Stimulated activated CD8-positive, alpha-beta memory T cell treated with anti-CD3 and anti-CD28 coated beads, Interleukin-15, amount 100 ng/mL, for 24 hours (primary cell): Measurements from ENCODE around the gene DNAJC12.
"Not testable (repeated sequence)": the region's sequence is repeated elsewhere in the genome, so short reads cannot be mapped to it uniquely, and the experiment has no call there.

Experiments
- DNase-seq: peaks from one replicate; pipeline ENCODE4 v3.0.0-alpha.2; 2020; ENCODE audit warnings: low read depth

The DNAJC12 gene

DNA sequence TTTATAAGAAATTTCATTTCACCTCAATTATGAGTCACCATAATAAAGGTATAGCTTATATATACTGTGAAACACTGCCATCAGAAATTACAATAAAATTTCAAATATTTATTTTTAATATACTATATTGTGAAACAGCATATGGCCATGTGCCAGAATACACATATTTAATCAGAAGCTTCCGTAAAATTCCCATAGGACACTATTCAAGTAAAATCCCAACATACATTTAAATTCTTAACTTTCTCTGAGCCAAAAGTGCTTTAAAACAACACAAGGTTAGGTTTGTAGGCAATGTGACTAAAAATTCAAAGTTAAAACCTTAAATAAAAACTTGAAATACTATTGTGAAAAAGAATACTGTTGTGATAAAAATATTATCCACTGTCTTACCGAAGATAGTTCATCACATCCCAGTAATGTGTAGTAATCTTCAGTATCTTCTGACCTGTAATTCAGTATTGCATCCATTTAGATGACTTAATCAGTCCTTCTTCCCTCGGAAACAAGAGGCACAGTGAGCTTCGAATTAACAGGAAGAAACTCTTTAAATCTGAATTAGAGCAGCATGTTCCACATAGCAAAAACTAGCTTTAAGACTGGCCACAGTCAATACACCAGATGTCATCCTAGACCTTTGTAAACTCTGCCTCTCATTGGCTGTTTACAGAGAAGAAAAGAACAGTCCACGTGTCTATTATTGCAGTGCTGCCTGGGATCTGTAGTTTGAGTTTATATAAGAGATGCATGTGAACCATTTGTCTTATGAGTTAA is at the start of gene DNAJC12:
DNAJC12 (minus strand) TSS at position 648 of the 774 bp plus-strand sequence; CDS start at position 471, 177 bp downstream.
- DNase-seq, result no peak

DNA sequence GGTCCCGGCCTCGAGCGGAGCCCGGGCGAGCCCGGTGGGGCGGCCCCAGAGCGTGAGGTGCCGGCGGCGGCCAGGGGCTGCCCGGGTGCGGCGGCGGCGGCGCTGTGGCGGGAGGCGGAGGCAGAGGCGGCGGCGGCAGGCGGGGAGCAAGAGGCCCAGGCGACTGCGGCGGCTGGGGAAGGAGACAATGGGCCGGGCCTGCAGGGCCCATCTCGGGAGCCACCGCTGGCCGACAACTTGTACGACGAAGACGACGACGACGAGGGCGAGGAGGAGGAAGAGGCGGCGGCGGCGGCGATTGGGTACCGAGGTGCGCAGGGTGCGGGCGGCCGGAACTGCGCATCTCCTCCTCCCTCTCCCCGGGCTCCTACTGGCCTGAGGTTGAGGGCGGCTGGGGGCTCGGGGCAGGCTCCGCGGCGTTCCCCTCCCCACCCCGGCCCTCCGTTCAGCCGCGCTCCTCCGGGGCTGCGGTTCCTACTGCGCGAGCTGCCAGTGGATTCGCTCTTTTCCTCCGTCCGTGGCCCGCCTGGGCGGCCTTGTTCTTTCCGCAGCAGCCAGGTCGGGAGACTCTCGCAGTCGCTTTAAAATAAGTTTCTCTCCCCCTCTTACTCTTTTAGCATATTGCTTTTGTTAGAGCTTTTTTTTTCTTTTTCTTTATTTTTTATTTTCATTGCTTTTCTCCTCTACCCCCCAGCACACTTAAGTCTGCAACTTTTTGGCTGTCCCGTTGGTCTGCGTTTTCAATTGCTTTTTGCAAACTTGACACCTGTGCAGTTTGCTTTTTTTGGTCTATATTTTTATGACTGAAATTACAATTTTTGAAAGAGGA is 47.1 kb upstream of the DNAJC12 start:
- DNase-seq, result peak; percentile 50

DNA sequence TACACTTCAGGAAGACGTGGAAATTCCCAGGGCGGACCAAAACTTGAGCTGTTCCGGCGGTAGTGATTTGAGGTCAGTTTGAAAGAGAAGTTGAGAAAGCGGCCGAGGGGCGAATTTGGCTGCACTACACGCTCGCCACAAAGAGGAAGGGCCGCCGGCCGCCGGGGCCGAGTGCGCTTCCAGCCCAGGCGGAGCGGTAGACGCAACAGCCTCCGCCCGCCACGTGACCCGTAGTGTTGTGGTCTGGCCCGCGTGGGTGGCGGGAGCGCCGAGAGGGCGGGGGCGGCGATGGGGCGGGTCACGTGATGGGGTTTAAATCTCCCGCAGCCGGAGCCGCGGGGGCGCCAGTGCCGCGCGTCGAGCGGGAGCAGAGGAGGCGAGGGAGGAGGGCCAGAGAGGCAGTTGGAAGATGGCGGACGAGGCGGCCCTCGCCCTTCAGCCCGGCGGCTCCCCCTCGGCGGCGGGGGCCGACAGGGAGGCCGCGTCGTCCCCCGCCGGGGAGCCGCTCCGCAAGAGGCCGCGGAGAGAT is 46.4 kb upstream of the DNAJC12 start, which contains the start of gene SIRT1:
SIRT1 (plus strand) TSS at position 344 of the 529 bp plus-strand sequence; CDS start at position 410, 66 bp downstream.
- peak; percentile 83 for DNase-seq

DNA sequence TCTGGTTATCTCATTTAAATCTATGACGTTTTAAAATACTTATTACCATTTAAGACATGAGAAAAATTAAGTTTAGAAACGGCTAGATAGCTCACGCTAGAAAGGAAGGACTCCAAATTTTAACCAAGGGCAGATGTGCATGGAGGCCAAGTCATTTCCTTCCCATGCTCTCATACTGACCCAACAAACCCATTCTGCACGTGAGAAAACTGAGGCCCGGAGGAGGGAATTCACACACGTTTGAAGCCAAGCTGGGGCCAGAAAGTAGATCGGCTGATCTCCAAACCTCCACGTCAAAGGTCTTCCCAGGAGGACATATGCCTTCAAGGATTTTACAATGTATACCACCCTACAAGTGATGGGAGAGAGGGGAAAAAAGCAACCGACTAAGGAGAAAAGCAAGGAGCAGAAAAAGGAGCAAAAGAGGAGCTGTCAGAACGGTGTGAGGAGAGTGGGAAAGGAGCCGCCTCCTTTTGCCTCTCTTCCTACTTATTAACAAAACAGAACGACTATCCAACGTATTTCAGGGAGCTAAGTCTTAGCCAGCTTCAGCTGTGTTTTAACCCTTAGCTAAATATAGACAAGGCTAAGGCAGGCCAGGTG is 45.8 kb upstream of the DNAJC12 start:
- no peak for DNase-seq

- no peak for DNase-seq
Observed at GRCh38 chr10:67878133-67878532, 40.1 kb upstream of the DNAJC12 start.

DNA sequence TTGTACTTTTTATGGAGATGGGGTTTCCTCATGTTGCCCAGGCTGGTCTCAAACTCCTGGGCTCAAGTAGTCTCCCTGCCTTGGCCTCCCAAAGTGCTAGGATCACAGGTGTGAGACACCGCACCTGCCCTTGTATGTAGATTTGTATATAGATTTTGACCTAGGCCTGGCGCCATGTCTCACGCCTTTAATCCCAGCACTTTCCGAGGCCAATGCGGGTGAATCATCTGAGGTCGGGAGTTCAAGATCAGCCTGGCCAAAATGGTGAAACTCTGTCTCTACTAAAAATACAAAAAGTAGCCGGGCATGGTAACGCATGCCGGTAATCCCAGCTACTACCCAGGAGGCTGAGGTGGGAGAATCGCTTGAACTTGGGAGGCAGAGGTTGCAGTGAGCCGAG is 39.4 kb upstream of the DNAJC12 start:
- not testable (repeated sequence) for DNase-seq

DNA sequence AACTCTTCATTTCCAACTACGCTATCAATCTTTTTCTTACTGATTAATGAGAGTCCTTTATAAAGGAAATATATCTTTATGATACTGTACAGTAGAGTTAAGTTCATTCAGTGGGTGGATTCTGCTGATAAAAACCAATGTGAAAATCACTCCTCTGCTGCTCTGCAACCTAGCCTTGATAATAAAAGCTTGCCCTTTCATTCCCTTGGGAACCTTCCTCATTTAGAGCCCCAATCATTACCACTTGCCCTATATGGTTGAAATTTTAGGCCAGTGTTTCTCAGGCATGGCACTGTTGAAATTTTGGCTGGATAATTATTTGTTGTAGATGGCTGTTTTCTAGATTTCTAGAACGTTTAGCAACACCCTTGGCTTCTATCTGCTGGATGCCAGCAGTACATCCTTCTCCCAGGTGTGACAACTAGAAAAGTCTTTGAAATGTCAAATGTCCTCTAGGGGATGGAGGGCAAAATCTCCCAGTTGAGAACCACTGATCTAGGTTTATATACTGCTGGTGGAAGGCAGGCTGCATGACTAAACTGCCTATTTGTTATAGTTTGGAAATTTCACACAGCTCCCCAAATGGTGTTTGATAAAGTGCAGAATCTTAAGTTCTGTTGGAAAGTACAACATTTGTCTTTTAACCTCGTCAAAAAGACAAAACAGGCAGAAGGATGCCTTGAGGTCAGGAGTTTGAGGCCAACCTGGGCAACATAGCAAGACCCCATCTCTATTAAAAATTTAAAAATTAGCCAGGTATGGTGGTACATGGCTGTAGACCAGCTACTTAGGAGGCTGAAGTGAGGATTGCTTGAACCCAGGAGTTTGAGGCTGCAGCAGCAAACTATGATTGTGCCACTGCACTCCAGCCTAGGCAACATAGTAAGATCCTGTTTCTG is 37.6 kb upstream of the DNAJC12 start:
- DNase-seq, result no peak

DNA sequence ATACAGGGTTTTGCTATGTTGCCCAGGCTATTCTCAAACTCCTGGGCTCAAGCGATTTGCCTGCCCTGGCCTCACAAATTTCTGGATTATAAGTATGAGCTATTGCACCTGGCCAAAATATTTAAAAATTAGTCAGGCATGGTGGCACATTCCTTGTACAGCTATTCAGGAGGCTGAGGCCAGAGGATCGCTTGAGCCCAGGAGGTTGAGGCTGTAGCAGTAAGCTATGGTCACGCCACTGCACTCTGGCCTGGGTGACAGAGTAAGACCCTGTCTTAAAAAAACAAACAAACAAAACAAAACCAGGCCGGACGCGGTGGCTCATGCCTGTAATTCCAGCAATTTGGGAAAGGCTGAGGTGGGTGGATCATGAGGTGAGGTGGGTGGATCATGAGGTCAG is 32.0 kb upstream of the DNAJC12 start:
- DNase-seq, result no peak

GRCh38 chr10:67868132-67868531 is 30.1 kb upstream of the DNAJC12 start:
- no peak for DNase-seq

DNA sequence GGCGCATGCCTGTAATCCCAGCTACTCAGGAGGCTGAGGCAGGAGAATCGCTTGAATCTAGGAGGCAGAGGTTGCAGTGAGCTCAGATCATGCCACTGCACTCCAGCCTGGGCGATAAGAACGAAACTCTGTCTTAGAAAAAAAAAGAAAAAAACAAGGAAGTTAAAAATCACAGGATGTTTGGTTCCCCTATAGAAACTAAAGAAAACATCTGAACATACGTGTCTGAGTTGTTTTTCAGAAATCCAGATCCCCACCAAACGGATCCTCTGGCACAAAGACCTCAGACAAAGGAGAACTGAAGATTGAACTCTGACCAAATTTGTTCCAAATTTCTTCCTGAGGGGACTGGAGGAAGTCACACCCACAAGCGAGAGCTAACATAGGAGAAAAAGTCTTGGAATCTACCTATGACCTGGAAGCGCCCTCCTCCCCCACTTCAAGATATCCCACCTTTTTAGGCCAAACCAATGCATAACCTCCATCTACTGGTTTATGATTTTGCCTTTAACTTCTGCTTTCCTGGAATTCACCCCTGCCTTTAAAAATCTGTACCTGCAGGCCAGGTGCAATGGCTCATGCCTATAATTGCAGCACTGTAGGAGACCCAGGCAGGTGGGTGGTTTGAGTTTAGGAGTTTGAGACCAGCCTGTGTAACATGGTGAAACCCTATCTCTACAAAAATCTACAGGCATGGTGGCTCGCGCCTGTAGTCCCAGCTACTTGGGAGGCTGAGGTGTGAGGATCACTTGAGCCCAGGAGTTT is 26.8 kb upstream of the DNAJC12 start:
- DNase-seq, result no peak

GRCh38 chr10:67863094-67863493 is 25.1 kb upstream of the DNAJC12 start:
- DNase-seq, result no peak

- DNase-seq, result no peak
Observed at GRCh38 chr10:67861750-67862432, 23.9 kb upstream of the DNAJC12 start.

DNA sequence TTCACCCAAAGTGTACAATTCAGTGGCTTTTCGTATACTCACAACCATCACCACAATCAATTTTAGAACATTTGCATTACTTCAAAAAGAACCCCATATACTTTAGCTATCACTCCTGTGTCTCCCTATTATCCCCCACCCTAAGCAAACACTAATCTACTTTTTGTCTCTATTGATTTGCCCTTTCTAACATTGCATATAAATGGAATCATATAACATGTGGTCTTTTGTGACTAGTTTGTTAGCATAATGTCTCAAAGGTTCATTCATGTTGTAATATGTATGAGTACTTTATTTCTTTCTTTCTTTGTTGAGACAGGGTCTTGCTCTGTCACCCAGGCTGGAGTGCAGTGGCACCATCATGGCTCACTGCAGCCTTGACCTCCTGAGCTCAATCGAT is 21.0 kb upstream of the DNAJC12 start:
- no peak for DNase-seq

- DNase-seq, result no peak
Observed at GRCh38 chr10:67853512-67853911, 15.5 kb upstream of the DNAJC12 start.

DNA sequence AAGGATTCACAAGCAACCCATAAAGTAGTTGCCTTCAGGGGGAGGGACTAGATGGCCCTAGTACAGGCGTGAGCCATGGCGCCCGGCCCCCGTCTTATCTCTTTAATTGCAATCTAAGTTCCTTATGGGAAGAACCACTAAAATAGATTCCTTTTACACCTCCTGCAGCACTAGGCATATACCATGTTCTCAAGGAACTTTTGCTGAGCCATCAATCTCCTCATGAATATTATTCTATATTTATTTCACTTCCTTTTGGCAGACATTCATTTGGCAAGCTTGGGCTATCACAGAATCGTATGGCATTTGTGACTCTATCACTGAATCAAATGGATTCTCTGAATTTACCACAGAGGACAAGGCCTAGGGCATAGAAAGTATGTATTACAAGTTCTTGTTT is 14.8 kb upstream of the DNAJC12 start:
- DNase-seq, result no peak

- no peak for DNase-seq
Observed at GRCh38 chr10:67851186-67851585, 13.2 kb upstream of the DNAJC12 start.

GRCh38 chr10:67849331-67850011 is 11.5 kb upstream of the DNAJC12 start:
- peak; percentile 73 for DNase-seq

GRCh38 chr10:67843284-67843683 is 5.3 kb upstream of the DNAJC12 start:
- no peak for DNase-seq

DNA sequence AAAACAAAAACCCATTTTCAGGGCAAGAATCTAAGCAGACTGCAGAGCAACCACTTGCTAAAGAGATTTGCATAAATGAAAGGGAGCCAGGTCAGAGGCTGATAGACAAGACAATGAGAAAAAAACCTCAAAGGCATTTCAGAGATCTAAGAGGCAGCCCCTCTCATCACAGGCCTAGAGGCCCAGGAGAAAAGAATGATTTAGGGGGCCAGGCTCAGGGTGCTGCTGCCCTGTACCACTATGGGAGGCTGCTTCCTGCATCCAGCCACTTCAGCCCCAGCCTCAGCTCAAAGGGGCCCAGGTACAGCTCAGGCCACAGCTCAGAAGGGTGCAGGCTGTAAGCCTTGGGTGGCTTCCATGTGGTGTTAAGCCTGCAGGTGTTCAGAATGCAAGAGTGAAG is 3.7 kb upstream of the DNAJC12 start:
- DNase-seq, result no peak
